ENCODE data around the gene TMSB15B.
A peak's percentile ranks its signal among the peaks of the same experiment; 100 is the strongest.
"Not testable (repeated sequence)": the region's sequence is repeated elsewhere in the genome, so short reads cannot be mapped to it uniquely, and the experiment has no call there.

Gene TMSB15B

DNA sequence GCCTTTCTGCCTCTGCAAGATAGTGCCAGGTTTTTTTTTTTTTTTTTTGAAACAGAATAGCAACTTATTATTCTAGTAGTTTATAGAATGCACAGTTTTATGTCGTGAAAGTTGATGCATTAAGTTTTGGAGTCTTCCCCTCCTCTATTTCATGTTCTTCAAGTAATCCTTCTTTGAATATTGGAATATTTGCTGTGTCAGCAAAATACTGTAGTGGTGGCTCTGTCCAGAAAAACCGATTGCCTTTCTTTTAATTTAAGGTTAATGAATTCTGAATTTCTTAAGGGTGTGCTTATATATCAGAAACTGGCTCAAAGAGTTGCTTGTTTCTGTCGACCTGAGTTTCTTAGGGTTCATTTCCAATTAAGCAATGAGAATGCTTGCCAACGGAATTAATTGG, 34.8 kb upstream of the TMSB15B start:
- no peak overlapping the region for H3K4me3 ChIP-seq (ENCODE audit: control insufficient read depth, low read depth, low read length)
- no peak for DNase-seq (ENCODE audit: low read depth)
- TF ChIP-seq CTCF (conservative IDR thresholded peaks at IDR 0.05; ENCODE audit: control insufficient read depth, insufficient read depth, low read depth, low read length), result no peak

DNA sequence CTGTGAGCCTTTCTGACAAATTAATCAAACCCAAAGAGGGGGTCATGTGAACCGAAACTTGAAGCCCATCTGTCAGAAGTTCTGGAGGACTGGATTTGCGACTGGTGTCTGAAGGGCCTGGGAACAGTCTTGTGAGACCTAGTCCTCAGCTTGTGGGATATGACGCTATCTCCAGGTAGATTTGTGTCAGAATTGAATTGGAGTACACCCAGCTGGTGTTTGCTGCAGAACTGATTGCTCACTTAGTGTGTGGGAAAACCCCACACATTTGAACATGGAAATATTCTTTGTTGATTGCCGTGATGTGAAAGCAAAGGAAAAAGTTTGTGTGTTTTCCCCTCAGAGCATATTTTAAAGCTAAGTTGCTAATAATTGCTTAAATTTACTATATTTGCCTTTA, 30.3 kb upstream of the TMSB15B start:
- H3K4me3 ChIP-seq (ENCODE audit: control insufficient read depth, low read depth, low read length), result no peak overlapping the region
- DNase-seq (ENCODE audit: low read depth), result no peak
- no peak for TF ChIP-seq CTCF (conservative IDR thresholded peaks at IDR 0.05; ENCODE audit: control insufficient read depth, insufficient read depth, low read depth, low read length)

DNA sequence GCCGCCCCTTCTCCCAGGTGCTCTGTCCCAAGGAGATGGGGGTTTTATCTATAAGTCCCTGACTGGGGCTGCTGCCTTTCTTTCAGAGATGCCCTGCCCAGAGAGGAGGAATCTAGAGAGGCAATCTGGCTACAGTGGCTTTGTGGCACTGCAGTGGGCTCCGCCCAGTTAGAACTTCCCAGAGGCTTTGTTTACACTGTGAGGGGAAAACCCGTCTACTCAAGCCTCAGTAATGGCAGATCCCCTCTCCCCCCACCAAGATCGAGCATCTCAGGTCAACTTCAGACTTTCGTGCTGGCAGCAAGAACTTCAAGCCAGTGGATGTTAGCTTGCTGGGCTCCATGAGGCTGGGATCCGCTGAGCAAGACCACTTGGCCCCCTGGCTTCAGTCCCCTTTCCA, 22.2 kb upstream of the TMSB15B start:
- not testable (repeated sequence) for DNase-seq (ENCODE audit: low read depth)

DNA sequence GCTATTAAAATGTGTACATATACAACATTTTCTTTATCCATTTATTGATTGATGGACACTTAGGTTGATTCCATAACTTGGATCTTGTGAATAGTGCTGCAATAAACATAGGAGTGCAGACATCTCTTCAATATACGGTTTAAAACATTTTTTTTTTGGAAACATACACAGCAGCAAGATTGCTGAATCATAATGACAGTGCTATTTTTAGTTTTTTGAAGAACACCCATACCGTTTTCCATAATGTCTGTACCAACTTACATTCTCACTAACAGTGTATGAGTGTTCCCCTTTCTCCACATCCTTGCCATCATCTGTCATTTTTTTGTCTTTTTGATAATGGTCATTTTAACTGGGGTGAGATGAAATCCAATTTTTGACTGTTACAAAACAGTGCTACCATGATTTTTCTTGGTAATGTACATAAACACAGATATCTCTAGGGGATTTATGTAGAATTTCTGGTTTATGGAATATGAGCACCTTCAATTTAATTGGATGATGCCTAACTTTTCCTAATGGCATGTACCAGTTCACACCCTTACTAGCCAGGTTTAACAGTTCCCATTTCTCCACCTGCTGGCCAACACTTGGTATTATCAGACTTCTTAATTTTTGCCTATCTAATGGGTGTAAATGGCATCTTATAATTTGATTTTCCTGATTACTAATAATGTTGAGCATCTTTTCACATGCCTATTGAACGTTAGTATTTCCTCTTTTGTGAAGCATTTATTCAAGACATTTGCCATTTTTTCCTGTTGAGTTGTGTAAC, 21.0 kb upstream of the TMSB15B start:
- TF ChIP-seq CTCF (conservative IDR thresholded peaks at IDR 0.05; ENCODE audit: control insufficient read depth, insufficient read depth, low read depth, low read length), result peak; percentile 45
- peak; percentile 50 for DNase-seq (ENCODE audit: low read depth)
- no peak overlapping the region for H3K4me3 ChIP-seq (ENCODE audit: control insufficient read depth, low read depth, low read length)

More for the DNA sequence above, 22.2 kb upstream of the TMSB15B start:
- H3K4me3 ChIP-seq (ENCODE audit: control insufficient read depth, low read depth, low read length), result not testable (repeated sequence)

DNA sequence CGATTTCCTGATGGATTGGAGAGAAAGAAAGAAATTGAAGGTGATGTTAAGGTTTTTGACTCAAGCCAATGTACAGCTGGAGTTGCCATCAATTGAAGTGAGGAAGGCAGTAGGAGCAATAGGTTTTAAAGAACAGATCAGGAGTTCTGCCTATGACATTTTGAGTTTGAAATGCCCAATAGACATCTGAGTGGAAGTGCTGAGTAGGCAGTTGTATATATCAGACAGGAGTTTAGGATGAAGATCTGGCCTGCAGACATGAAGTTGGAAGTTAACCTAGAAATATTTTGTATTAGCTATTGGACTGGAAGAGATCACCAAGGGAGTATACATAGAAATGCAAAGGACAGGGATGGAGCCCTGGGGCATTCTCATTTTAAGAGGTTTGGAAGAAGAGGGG, 12.9 kb upstream of the TMSB15B start:
- no peak for DNase-seq (ENCODE audit: low read depth)
- no peak for TF ChIP-seq CTCF (conservative IDR thresholded peaks at IDR 0.05; ENCODE audit: control insufficient read depth, insufficient read depth, low read depth, low read length)
- no peak overlapping the region for H3K4me3 ChIP-seq (ENCODE audit: control insufficient read depth, low read depth, low read length)

- DNase-seq (ENCODE audit: low read depth), result no peak
- no peak for TF ChIP-seq CTCF (conservative IDR thresholded peaks at IDR 0.05; ENCODE audit: control insufficient read depth, insufficient read depth, low read depth, low read length)
- H3K4me3 ChIP-seq (ENCODE audit: control insufficient read depth, low read depth, low read length), result no peak overlapping the region
Observed at GRCh38 chrX:103953353-103953752, 9.1 kb upstream of the TMSB15B start.

DNA sequence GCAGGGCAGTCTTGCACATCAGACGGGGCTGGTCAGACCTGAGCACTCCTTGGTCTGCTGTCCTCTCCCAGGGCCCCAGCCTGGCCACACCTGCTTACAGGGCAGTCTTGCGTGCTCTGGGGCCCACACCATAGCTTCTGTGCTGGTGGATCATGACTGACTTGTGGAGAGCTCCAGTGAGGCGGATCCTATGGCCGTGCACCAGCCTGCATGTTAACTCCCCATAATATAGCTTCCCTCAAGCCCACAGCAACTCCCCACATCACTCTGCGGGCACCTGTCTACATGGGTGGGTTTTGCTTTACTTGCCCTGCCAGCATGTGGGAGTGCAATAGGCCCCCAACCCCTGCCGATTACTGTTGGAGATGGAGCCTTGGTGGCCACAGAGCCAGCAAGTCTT, 8.2 kb upstream of the TMSB15B start:
- DNase-seq (ENCODE audit: low read depth), result no peak
- TF ChIP-seq CTCF (conservative IDR thresholded peaks at IDR 0.05; ENCODE audit: control insufficient read depth, insufficient read depth, low read depth, low read length), result no peak
- no peak overlapping the region for H3K4me3 ChIP-seq (ENCODE audit: control insufficient read depth, low read depth, low read length)

DNA sequence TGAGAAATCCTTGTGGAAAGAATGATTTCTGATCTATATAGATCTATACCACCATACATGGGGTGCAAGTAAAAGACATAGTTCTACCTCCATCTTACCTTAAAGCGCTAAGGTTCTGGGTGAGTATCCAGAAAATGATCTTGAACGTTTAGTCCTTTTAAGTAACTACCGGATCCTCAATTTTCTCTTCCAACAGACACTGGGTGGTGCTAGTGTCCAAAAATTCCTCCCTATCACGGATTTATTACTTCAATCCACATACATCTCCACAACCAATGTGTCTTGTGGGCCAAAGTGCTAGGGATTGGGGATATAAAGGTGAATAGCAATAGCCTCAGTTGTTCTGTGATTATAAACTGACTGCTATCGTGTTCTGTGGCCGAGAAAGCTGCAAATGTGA, 1.8 kb upstream of the TMSB15B start:
- not testable (repeated sequence) for DNase-seq (ENCODE audit: low read depth); H3K4me3 ChIP-seq (ENCODE audit: control insufficient read depth, low read depth, low read length)

DNA sequence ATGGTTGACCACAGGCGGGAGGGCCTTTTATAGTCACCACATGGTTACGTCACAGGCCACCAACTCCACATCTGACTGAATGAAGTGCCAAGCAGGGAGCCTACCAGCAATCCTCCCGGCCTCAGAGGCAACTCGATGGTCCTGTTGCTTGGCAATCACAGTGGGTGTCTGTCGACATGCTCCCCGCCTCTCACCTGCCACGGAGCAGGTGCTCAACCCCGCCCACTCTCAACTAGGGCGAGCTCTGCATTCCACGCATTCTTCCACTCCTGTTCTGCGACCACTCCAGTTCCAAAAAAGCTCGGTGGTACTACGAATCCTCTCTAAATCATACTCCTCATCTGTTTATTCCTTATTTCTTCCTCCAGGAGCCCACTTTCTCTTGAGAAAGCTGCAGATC, 21.1 kb downstream of the TMSB15B start:
- not testable (repeated sequence) for H3K4me3 ChIP-seq (ENCODE audit: control insufficient read depth, low read depth, low read length); DNase-seq (ENCODE audit: low read depth)

All from fibroblast of mammary gland (primary cell).